GM21515 (cell line): ENCODE results near the gene OPRD1.
"Not testable (repeated sequence)": the region's sequence is repeated elsewhere in the genome, so short reads cannot be mapped to it uniquely, and the experiment has no call there.

Experiments used
- ATAC-seq: cut with Tn5 transposase; IDR thresholded peaks from one replicate; pipeline ENCODE4 v1.9.1; 2021; ENCODE audit not compliant: unreplicated experiment

Gene OPRD1

DNA sequence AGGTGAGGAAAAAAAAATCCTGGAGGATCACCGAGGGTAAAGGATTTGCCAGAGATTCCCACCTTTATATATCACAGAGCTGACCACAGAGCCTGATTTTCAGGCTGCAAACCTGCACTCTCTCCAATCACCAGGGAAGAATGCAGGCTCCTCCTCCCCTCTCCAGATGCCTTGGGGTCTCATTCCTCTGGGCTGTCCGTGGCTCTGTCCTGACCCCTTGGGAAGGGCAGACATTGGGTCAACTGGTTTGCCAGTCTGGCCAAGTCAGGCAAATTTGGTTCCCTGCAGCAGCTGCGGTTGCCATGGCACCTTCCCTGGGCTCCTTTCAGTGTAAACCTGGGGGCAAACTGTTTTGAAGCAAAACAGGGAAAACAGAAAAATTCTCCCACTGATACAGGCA, 11.6 kb upstream of the OPRD1 start:
- ATAC-seq, result no peak

GRCh38 chr1:28801461-28801860, 10.5 kb upstream of the OPRD1 start:
- no peak for ATAC-seq

DNA sequence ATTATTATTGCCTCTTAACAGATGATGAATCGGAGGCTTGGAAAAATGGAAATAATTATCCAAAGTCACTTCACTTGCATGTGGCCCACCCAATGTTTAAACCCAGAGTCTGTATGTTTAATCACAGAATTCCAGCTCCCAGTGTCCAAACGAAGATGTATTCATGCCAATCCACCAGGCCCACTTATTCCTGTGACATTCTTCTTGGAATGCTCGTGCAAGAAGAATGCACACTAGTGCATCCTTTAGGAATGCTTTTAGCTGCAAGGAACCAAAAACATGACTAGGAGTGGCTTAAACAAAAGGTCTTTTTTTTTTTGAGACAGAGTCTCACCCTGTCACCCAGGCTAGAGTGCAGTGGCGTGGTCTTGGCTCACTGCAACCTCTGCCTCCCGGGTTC, 8.9 kb upstream of the OPRD1 start:
- ATAC-seq, result no peak

DNA sequence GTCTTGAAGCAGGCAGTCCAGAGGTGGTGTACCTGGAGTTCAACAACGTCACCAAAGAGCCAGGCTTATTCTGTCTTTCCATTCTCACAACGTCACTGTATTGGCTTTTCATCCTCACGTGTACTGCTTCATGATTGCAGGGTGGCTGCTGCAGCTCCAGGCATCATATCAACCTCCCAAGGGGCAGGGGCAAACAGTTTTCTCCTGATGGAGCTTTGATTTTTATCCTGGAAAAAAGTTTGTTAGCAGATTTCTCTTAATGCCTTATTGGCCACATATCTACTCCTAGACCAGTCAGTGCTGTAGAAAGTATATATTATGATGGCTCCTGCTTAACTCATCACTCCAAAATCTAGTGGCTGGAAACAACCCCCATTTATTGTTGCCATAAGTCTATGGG, 8.3 kb upstream of the OPRD1 start:
- ATAC-seq, result no peak

DNA sequence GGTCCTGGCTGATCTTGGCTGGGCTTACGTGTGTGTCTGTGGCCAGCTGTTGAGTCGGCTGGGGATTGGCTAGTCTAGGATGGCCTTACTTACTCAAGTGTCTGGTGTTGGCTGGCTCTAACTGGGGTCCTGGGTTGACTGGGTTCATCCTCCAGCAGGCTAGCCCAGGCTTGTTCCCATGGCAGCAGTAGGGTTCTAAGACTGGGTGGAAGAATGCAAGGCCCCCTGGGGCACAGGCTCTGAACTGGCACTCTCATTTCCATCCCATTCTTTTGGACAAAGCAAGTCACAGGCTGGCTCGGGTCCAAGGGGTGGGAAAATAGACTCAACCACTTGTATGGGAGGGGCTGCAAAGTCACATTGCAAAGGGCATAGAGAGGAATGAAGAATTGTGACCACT, 7.9 kb upstream of the OPRD1 start:
- no peak for ATAC-seq

- ATAC-seq, result no peak
These were observed 4.9 kb upstream of the OPRD1 start for GRCh38 chr1:28807046-28807445.

DNA sequence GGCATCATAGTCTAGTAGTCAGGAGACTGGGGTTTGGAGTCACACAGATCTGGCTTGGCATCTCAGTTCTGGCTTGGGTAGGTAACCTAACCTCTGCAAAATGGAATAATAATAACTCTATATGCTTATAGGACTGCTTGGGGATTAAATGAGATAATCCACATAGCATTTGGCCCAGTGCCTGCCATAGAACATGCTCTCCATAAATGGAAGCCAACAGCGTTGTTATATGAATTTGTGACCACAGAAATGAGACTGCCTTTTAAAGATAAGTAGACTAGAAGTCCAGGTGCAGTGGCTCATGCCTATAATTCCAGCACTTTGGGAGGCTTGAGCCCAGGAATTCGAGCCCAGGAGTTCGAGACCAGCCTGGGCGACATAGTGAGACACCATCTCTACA, 4.0 kb upstream of the OPRD1 start:
- ATAC-seq, result no peak

- ATAC-seq, result no peak
These were observed 603 bp upstream of the OPRD1 start for GRCh38 chr1:28811369-28811765.

GRCh38 chr1:28812669-28813468, 899 bp downstream of the OPRD1 start:
- ATAC-seq, result no peak

DNA sequence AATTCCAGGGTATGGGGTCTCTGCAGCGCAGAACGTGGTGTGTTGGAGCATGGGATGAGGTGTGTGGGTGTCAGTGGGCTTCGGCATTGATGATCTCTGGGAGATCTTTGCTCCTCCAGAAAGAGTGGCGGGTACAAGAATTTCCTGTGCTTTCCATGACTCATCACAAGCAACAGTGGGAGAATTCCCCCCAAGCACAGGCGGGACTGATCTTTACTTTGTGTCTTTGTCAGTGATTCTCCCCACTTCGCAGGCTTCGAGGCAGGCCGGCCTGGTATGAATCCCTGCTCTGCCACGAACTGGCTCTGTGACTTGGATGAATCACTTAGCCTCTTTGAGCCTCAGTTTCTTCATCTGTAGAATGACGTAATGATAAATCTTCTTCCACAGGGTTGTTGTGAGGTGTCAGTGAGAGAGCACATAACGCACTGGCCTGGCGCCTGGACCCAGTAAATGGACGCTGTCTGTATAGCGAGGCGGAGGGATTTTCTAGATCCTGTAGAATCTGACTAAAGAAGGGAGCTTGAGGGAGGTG, 2.0 kb downstream of the OPRD1 start:
- ATAC-seq, result no peak

DNA sequence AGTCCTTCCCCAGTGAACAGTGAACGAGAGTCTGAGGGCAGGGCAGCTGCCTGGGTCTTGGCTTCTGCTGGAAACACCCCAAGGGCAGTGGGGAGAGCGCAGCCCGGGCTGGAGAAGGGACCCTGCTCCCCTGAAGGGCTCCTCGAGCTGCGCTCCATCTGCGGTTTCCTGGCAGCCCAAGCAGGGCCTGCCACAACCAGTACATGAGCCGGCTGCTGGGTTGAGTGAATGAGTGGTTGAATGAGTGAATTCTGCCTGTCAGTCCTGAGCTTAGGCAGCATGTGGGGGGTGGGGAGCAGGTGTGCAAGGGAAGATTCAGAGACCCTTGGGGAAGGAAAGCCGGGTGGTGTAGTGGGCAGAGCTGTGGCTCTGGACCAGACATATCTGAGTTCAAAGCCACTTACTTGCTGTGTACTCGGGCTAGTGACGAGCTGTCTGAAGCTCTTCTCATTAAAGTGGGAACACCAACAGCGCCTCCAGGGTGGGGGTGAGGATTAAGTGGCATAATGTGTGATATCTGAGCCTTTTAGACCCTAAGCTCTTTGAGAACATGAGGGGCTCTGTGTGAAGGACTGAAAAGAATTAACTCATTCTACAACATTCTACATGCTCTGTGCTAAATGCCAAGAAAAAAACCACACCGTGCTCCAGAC, 3.7 kb downstream of the OPRD1 start:
- ATAC-seq, result no peak

GRCh38 chr1:28817133-28817532, 5.2 kb downstream of the OPRD1 start:
- no peak for ATAC-seq

DNA sequence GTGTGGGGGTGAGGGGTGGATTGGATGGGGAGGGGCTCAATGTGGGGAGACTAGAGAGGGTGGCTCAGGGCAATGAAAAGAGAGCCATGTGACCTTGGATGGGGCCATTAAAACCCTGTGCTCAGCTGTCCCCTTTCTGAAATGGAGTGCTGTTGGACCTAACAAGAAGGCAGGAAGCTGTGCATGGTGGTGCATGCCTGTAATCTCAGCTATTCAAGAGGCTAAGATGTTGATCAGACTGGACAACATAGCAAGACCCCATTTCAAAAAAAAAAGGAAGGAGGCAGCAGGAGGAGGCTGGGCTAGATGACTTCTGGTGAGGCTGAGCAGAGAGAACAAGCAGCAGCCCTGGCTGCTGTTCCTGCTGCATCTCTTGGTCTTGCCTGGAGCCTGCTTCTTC, 7.0 kb downstream of the OPRD1 start:
- no peak for ATAC-seq

DNA sequence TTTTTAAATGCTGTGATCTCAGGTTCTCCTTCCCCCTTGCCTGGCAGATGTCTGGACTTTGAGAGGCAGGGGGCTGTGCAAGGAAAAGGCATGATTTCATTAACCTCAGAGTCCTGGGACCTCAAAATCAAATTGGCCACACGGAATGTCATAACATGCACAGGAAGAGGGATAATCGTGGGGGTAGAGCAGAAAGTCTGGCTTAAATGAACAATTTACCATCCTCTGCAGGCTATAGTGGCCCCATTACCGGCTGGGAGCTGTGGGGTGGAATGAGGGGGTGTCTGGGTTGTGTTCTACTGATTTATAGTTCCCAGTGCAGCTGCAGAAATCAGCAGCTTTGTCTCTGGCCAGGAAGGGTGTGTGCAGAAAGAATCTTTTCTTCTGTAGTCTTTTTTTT, 10.8 kb downstream of the OPRD1 start:
- ATAC-seq, result no peak

- not testable (repeated sequence) for ATAC-seq
These were observed 12.1 kb downstream of the OPRD1 start for GRCh38 chr1:28824061-28824460.

- ATAC-seq, result not testable (repeated sequence)
These were observed 16.4 kb downstream of the OPRD1 start for GRCh38 chr1:28828227-28828858.

DNA sequence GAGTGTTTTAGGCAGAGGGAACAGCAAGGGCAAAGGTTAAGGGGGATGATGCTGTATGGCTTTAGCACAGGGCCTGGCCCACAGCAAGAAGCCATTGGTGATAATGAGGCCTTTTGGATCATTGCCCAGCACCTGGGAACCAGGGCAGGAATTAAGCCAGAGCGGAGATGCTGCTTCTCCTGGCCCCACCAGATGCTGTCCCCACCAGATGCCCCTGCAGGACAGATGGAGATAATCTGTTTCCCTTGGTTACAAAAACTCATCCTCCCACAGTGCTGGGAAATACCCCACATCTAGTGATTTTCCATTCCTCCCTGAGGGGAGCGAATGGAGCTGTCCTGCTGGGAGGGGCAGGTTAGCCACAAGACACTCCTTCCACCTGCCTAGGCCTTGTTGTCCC, 18.8 kb downstream of the OPRD1 start:
- ATAC-seq, result no peak

GRCh38 chr1:28832966-28833365, 21.0 kb downstream of the OPRD1 start:
- no peak for ATAC-seq

DNA sequence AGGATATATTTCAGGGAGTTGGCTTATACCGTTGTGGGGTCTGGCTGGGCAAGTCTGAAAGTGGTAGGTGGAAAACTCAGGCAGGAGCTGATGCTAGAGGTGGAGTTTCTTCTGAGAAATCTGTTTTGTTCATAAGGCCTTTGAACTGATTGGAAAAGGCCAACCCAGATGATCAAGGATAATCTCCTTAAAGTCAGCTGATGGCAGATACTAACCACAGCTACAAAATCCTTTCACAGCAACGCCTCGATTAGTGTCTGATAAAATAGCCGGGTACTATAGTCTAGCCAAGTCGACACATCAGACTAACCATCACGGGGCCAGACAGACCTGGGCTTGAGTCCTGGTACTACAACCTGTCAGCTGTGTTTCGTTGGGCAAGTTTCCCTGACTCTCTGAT, 21.4 kb downstream of the OPRD1 start:
- no peak for ATAC-seq

GRCh38 chr1:28835237-28835650, 23.3 kb downstream of the OPRD1 start:
- ATAC-seq, result no peak

DNA sequence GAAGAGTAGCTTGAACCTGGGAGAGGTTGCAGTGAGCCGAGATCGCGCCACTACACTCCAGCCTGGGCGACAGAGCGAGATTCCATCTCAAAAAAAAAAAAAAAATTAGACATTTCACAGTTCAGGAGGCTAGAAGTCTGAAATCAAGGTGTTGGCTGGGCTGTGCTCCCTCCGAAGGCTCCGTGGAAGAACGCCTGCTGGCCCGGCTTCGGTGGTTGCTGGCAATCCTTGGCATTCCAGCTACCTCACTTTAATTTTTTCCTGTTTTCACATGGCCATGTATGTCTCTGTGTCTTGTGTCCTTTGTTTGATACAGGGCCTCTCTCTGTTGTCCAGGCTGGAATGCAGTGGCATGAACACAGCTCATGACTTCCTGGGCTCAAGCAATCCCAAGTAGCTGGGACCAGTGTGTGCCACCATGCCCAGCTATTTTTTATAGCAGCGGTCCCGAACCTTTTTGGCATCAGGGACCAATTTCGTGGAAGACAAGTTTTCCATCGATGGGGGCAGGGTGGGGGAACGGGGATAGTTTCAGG, 24.5 kb downstream of the OPRD1 start:
- ATAC-seq, result no peak
